ENCODE measurements around the gene MINDY1.

- peak in 1 of 7 experiments; percentile 37 for TF ChIP-seq CTCF (IDR thresholded peaks at IDR 0.05)
- TF ChIP-seq EP300 (IDR thresholded peaks at IDR 0.05), result no peak
- peak; percentile 19 to 80 (median 44) for TF ChIP-seq POLR2AphosphoS5 (IDR thresholded peaks at IDR 0.05)
Measured at GRCh38 chr1:151008244-151009205, 1.8 kb upstream of the MINDY1 start, which contains the start of gene PRUNE1.

All from stomach (tissue), 4 donors.